Cardiac muscle cell (in vitro differentiated cells and primary cell): ENCODE data around the gene JOSD2. TPM values are rescaled to one million over a fixed set of nuclear protein-coding genes. Genes with fewer than 3 reads are reported as not detected.

Experiments used
- DNase-seq, 2 donors: peaks; one replicate each; pipeline versions ENCODE4 v3.0.0 to v3.0.0-alpha.2; 2010 to 2017; ENCODE audit warnings: low read depth in 1 of 2, low spot score in 1 of 2
- H3K27ac ChIP-seq: fragments of 200-600 bp; sonication (generic); 2 replicates; pipeline ENCODE4 v1.5.1; 2016
- H3K27me3 ChIP-seq: fragments of 200-600 bp; sonication (generic); 2 replicates; pipeline ENCODE4 v1.6.0; 2016; ENCODE audit warnings: control low read depth
- H3K36me3 ChIP-seq: fragments of 200-600 bp; sonication (generic); 2 replicates; pipeline ENCODE4 v1.5.1; 2016; ENCODE audit warnings: control low read depth
- H3K4me1 ChIP-seq: fragments of 200-600 bp; sonication (generic); 2 replicates; pipeline ENCODE4 v1.8.1; 2017; ENCODE audit warnings: low read depth, mild to moderate bottlenecking, mixed run types
- H3K4me3 ChIP-seq: fragments of 200-600 bp; sonication (generic); 2 replicates; pipeline ENCODE4 v1.5.1; 2016; ENCODE audit warnings: mild to moderate bottlenecking
- H3K9me3 ChIP-seq: fragments of 200-600 bp; sonication (generic); 2 replicates; pipeline ENCODE4 v1.5.1; 2017; ENCODE audit warnings: low read depth, mild to moderate bottlenecking, control low read depth
- polyA plus RNA-seq: library from polyadenylated mRNA; unstranded; fragments of >200 nt; fragmentation: Nextera tagmentation; extraction: Ambion mirVana; gene quantifications from 2 replicates; pipeline ENCODE4 v1.2.1, GENCODE V29; 2016
- total RNA-seq: library from RNA; depleted of rRNA; stranded (reverse); fragments of >200 nt; gene quantifications from 2 replicates; pipeline ENCODE4 v1.2.3, GENCODE V29; 2016
- TF ChIP-seq, protein P1 (sequence below): IDR thresholded peaks from 2 replicates; pipeline ENCODE4 v1.5.1; 2012; ENCODE audit warnings: low read depth, mild to moderate bottlenecking, low read length

The JOSD2 gene
- total and polyA plus RNA-seq, 2 experiments from 2014 or later = 21.4 to 44.8 TPM

- Histone ChIP-seq H3K27me3 (no peaks in the 10 kb centered on the region), H3K27ac (no peak overlapping the region), H3K36me3 (no peaks in the 10 kb centered on the region), H3K4me1 (no peaks in the 10 kb centered on the region), H3K4me3 (no peak overlapping the region), H3K9me3 (no peaks in the 10 kb centered on the region)
- TF ChIP-seq, protein P1, sequence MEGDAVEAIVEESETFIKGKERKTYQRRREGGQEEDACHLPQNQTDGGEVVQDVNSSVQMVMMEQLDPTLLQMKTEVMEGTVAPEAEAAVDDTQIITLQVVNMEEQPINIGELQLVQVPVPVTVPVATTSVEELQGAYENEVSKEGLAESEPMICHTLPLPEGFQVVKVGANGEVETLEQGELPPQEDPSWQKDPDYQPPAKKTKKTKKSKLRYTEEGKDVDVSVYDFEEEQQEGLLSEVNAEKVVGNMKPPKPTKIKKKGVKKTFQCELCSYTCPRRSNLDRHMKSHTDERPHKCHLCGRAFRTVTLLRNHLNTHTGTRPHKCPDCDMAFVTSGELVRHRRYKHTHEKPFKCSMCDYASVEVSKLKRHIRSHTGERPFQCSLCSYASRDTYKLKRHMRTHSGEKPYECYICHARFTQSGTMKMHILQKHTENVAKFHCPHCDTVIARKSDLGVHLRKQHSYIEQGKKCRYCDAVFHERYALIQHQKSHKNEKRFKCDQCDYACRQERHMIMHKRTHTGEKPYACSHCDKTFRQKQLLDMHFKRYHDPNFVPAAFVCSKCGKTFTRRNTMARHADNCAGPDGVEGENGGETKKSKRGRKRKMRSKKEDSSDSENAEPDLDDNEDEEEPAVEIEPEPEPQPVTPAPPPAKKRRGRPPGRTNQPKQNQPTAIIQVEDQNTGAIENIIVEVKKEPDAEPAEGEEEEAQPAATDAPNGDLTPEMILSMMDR = peak; percentile 97
- peak; percentile 90 to 95 for DNase-seq
Observed at GRCh38 chr19:50537769-50538230, 26.8 kb upstream of the JOSD2 start.

- DNase-seq = no peak
- Histone ChIP-seq H3K9me3 (no peaks in the 10 kb centered on the region), H3K36me3 (no peaks in the 10 kb centered on the region), H3K27ac (no peak overlapping the region), H3K27me3 (no peaks in the 10 kb centered on the region), H3K4me1 (no peaks in the 10 kb centered on the region), H3K4me3 (no peak overlapping the region)
- TF ChIP-seq, protein P1 = no peak
Observed at GRCh38 chr19:50537306-50537685, 26.3 kb upstream of the JOSD2 start.

DNA sequence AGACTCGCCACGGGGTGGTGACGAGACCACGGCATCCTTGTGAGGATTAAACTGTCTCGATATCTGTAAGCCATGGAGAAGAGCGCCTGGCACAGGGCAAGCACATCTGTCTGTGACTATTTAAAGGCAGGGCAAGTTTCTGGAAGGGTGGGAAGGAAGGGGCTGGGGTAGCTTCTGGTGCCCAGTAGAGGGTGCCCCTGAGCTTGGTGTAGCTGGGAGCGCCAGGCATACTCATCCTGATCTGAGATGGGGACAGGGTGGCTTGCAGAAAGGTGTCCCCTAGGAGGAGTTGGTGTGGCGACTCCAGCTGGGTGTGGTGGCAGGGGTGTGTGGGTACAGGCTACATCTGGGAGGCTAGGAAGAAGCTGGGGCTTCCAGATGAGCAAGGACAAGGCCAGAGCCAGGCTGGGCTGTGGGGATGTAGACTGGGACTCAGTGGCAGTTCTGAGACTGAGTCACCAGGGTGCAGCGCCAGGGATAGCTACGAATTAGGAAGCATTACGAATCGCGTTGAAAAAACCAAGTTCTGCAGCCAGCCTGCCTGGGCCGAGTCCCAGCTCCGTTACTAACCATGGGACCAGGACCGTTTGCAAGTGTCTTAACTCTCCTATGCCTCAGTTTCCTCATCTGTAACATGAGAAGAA is 25.8 kb upstream of the JOSD2 start:
- DNase-seq = no peak
- Histone ChIP-seq H3K4me1 (no peaks in the 10 kb centered on the region), H3K36me3 (no peaks in the 10 kb centered on the region), H3K9me3 (no peaks in the 10 kb centered on the region), H3K4me3 (no peak overlapping the region), H3K27ac (no peak overlapping the region), H3K27me3 (no peaks in the 10 kb centered on the region)
- TF ChIP-seq, protein P1 = no peak

GRCh38 chr19:50535672-50536187 is 24.7 kb upstream of the JOSD2 start:
- H3K36me3 ChIP-seq = no peaks in the 10 kb centered on the region
- no peaks in the 10 kb centered on the region for H3K9me3 ChIP-seq
- H3K4me1 ChIP-seq = no peaks in the 10 kb centered on the region
- TF ChIP-seq, protein P1 = no peak
- no peak overlapping the region for H3K27ac ChIP-seq
- no peak overlapping the region for H3K4me3 ChIP-seq
- no peak for DNase-seq
- H3K27me3 ChIP-seq = no peaks in the 10 kb centered on the region

GRCh38 chr19:50534478-50534877 is 23.5 kb upstream of the JOSD2 start:
- TF ChIP-seq, protein P1 = no peak

More at GRCh38 chr19:50534478-50534877, 23.5 kb upstream of the JOSD2 start:
- no peaks in the 10 kb centered on the region for H3K36me3 ChIP-seq
- H3K27ac ChIP-seq = no peak overlapping the region
- no peak for DNase-seq
- H3K27me3 ChIP-seq = no peaks in the 10 kb centered on the region
- H3K4me3 ChIP-seq = no peak overlapping the region
- H3K9me3 ChIP-seq = no peaks in the 10 kb centered on the region
- H3K4me1 ChIP-seq = no peaks in the 10 kb centered on the region
